GM06990 (cell line): ENCODE data around the gene NPFFR1.

Experiments
- DNase-seq: peaks from one replicate; pipeline ENCODE4 v3.0.0-alpha.2; 2011; ENCODE audit not compliant: insufficient read length; ENCODE audit errors: extremely low read depth
- H3K27me3 ChIP-seq: replicated peaks from 2 replicates; pipeline ENCODE4 v1.6.0; 2011; ENCODE audit warnings: low read length; ENCODE audit not compliant: control insufficient read depth, insufficient read depth
- H3K36me3 ChIP-seq: 2 replicates; pipeline ENCODE4 v1.5.1; 2011; ENCODE audit warnings: low read length; ENCODE audit not compliant: control insufficient read depth, insufficient read depth
- H3K4me3 ChIP-seq: replicated peaks from 2 replicates; pipeline ENCODE4 v1.5.1; 2011; ENCODE audit warnings: low read depth, mild to moderate bottlenecking, control low read depth, low read length
- TF ChIP-seq, protein P1 (sequence below): IDR thresholded peaks from 2 replicates; pipeline ENCODE4 v1.5.1; 2011; ENCODE audit warnings: low read length, control low read depth, mild to moderate bottlenecking, inconsistent platforms; ENCODE audit not compliant: insufficient read depth, poor library complexity, severe bottlenecking

Gene NPFFR1

DNA sequence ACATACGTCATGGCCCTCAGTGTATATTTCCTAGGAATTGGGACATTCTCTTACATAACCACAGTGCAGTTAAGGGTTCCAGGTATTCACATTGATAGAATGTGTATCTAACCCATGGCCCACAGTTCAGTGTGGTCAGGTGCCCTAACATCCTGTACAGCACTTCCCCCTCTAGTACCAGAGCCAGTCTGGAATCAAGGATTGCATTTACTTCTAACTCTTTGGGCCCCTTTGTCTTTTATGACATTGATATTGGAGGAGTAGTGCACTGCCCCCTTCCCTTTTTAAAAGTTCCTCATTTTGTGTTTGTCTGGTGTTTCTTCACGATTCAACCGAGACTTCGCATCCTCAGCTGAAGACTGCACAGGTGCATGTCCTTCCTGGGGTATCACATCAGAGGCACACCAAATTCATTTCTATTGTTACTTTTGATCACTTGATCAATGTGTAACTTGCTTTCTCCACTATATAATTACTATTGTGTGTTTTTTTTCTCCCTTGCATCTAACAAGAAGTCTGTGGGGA, 22.4 kb upstream of the NPFFR1 start:
- Histone ChIP-seq H3K4me3 (no peak overlapping the region), H3K27me3 (no peaks in the 10 kb centered on the region), H3K36me3 (no peaks in the 10 kb centered on the region)
- TF ChIP-seq, protein P1, sequence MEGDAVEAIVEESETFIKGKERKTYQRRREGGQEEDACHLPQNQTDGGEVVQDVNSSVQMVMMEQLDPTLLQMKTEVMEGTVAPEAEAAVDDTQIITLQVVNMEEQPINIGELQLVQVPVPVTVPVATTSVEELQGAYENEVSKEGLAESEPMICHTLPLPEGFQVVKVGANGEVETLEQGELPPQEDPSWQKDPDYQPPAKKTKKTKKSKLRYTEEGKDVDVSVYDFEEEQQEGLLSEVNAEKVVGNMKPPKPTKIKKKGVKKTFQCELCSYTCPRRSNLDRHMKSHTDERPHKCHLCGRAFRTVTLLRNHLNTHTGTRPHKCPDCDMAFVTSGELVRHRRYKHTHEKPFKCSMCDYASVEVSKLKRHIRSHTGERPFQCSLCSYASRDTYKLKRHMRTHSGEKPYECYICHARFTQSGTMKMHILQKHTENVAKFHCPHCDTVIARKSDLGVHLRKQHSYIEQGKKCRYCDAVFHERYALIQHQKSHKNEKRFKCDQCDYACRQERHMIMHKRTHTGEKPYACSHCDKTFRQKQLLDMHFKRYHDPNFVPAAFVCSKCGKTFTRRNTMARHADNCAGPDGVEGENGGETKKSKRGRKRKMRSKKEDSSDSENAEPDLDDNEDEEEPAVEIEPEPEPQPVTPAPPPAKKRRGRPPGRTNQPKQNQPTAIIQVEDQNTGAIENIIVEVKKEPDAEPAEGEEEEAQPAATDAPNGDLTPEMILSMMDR = no peak
- no peak for DNase-seq

DNA sequence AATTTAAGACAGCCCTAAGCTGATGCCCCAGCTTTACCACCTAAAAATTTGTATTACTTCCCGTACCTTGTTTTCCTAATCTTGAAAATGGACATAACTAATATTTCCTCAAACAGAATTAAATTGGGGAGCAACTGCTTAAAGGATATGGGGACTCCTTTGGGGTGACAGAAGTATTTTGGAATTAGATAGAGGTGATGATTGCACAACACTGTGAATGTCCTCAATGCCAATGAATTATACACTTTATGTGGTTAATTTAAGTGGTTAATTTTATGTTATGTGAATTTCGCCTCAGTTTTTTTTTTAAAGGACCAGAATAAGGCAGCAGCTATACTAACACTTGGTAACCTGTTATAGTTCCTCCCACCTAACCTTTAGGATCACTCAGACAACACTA, 19.9 kb upstream of the NPFFR1 start:
- Histone ChIP-seq H3K36me3 (no peaks in the 10 kb centered on the region), H3K4me3 (no peak overlapping the region), H3K27me3 (no peaks in the 10 kb centered on the region)
- TF ChIP-seq, protein P1 = no peak
- no peak for DNase-seq

DNA sequence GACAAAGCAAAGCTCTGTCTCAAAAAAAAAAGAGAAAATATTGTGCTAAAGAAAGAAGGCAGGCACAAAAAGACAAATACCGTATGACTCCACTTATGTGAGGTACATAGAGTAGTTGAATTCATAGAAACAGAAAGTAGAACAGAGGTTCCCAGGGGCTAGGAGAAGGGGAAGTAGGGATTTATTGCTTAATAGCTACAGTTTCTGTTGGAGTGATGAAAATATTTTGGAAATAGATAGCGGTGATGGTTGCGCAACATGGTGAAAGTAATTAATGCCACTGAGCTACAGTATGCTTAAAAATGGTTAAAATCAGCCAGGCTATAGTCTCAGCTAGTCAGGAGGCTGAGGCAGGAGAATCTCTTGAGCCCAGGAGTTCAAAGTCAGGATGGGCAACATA, 18.5 kb upstream of the NPFFR1 start:
- TF ChIP-seq, protein P1 = no peak
- no peaks in the 10 kb centered on the region for H3K27me3 ChIP-seq
- H3K36me3 ChIP-seq = no peaks in the 10 kb centered on the region
- H3K4me3 ChIP-seq = no peak overlapping the region
- DNase-seq = no peak

DNA sequence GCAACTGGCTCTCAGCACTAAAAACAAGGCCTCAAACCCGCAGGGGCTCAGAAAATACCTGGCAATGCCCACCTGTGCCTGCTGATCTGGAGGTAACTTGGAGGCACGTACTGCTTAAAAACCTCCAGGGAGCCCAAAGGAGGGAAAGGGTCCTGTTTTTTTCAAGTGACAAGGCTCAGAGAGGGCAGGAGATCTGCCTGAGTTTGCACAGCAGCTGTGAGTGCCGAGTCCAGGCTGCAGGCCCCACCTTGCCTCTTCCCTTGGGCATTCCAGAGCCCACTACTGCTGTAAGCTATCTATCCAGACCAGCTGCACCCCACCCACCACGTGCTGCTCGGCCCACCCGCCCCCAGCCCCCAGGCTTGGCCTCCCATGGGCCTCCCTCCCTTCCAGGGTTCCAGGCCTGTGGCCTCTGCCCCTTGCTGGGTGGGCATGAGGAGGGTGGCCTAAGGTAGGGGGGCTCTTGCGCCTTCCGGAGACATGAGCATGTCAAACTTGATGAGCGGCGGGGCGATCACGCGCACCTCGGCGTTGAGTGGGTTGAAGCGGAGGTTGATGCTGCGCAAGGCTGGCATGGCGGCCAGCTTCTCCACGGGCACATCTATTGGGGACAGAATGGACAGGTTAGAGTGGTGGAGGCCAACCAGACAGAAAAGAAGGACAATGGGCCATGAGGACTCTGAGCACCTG, 17.2 kb upstream of the NPFFR1 start:
- TF ChIP-seq, protein P1 = no peak
- Histone ChIP-seq H3K36me3 (no peaks in the 10 kb centered on the region), H3K4me3 (no peak overlapping the region), H3K27me3 (no peaks in the 10 kb centered on the region)
- no peak for DNase-seq

DNA sequence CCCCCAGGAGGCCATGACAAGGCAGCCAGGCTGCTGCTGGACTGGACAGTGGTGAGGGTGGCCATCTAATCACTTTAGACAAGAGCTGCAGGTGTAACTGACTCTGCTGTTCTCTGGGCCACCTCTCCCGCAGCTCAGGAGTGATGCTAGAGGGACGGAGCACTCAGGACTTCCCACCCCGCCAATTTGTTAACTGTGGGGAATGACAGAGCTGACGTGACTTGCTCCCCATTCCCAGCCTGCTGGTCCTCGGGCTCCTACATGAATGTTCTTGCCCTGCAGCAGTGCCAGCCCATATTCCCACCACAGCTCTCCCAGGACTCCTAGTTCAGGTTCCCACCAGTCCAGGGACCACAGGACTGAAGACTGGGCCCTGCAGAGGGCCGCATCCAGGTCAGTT, 16.7 kb upstream of the NPFFR1 start:
- TF ChIP-seq, protein P1 = no peak
- H3K36me3 ChIP-seq = no peaks in the 10 kb centered on the region

DNA sequence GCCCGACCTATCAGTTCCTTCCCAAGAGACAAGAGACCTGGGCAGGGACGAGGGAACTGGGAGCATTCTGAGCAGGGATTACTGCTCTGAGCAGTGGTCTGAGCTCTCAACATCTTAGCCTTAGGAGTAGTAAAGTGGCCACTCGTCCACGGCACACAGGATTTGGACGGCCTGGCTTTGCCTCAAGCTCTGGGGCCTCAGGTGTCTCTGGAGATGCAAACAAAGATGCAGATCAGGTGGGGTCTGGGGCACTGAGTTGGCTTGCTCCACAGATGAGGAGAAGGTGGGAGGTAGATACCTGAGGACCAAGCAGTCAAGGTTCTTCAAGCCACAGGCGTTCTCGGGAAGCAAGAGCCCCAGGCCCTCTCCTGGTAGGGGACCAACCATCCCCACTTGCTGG, 16.1 kb upstream of the NPFFR1 start:
- H3K27me3 ChIP-seq = no peaks in the 10 kb centered on the region
- H3K36me3 ChIP-seq = no peaks in the 10 kb centered on the region
- no peak overlapping the region for H3K4me3 ChIP-seq
- no peak for DNase-seq
- TF ChIP-seq, protein P1 = no peak

More for the DNA sequence above, 16.7 kb upstream of the NPFFR1 start:
- H3K4me3 ChIP-seq = no peak overlapping the region
- H3K27me3 ChIP-seq = no peaks in the 10 kb centered on the region
- DNase-seq = no peak
